Panc1 (cell line): Measurements from ENCODE around the gene MTOR. TPM values are rescaled to one million over a fixed set of nuclear protein-coding genes. Genes with fewer than 3 reads are reported as not detected.

Source experiments
- ATAC-seq: fragments of 200-7000 bp; cut with Tn5 transposase; 2 replicates; pipeline ENCODE4 v1.9.1; 2020; ENCODE audit warnings: mild to moderate bottlenecking, moderate library complexity
- BruUV-seq: library from RNA; stranded (reverse); fragments of 400-500 nt; replicated peaks from 2 replicates; lab custom pipeline; 2021; lab: Mats Ljungman, UMichigan
- CTCF ChIA-PET: fragments of 300-600 bp; sonication (Branson Sonifier 250); formaldehyde crosslinking; loops from one replicate; lab custom pipeline; 2022; ENCODE audit warnings: antibody characterized with exemption; lab: Charles Lee
- POLR2A ChIA-PET: fragments of 300-600 bp; sonication (Branson Sonifier 250); formaldehyde crosslinking; loops from one replicate; lab custom pipeline; 2022; ENCODE audit warnings: antibody characterized with exemption; lab: Charles Lee
- DNase-seq: peaks from one replicate; pipeline ENCODE4 v3.0.0-alpha.2; 2010; ENCODE audit warnings: low read depth, low spot score
- H3K27ac ChIP-seq: 2 replicates; pipeline ENCODE4 v1.5.1; 2011; ENCODE audit warnings: mild to moderate bottlenecking, low read length, inconsistent platforms
- H3K27me3 ChIP-seq: fragments of 200-500 bp; sonication (Bioruptor generic); 2 replicates; pipeline ENCODE4 v1.6.0; 2014; ENCODE audit warnings: low read length, inconsistent platforms; ENCODE audit not compliant: control insufficient read depth, insufficient read depth
- H3K36me3 ChIP-seq: fragments of 200-500 bp; sonication (Bioruptor generic); 2 replicates; pipeline ENCODE4 v1.5.1; 2014; ENCODE audit warnings: inconsistent platforms, mild to moderate bottlenecking, low read length, moderate library complexity; ENCODE audit not compliant: control insufficient read depth, insufficient read depth
- H3K4me1 ChIP-seq: 2 replicates; pipeline ENCODE4 v1.5.1; 2011; ENCODE audit warnings: inconsistent platforms, mild to moderate bottlenecking, low read length, moderate library complexity; ENCODE audit not compliant: control insufficient read depth, insufficient read depth
- H3K4me3 ChIP-seq, 2 experiments: 2 replicates each; pipeline ENCODE4 v1.5.1; 2011 to 2012; ENCODE audit warnings: low read depth in 2 of 2, low read length in 2 of 2, mild to moderate bottlenecking in 2 of 2, inconsistent platforms in 1 of 2, moderate library complexity in 1 of 2
- H3K9me3 ChIP-seq: fragments of 200-500 bp; sonication (Bioruptor generic); 2 replicates; pipeline ENCODE4 v1.5.1; 2014; ENCODE audit warnings: low read depth, mild to moderate bottlenecking, inconsistent platforms, low read length, moderate library complexity; ENCODE audit not compliant: control insufficient read depth, insufficient read depth
- POLR2AphosphoS5 ChIP-seq: IDR thresholded peaks from 2 replicates; pipeline ENCODE4 v1.6.1; 2012; ENCODE audit warnings: mild to moderate bottlenecking, low read depth, low read length, moderate library complexity
- SIN3A ChIP-seq: IDR thresholded peaks from 2 replicates; pipeline ENCODE4 v1.6.1; 2012; ENCODE audit warnings: low read depth, mild to moderate bottlenecking, low read length, moderate library complexity, borderline replicate concordance; ENCODE audit not compliant: insufficient read depth
- TCF7L2 ChIP-seq: IDR thresholded peaks from 2 replicates; pipeline ENCODE4 v1.6.1; 2011; ENCODE audit warnings: mild to moderate bottlenecking, low read depth, low read length, inconsistent platforms
- in situ Hi-C: cut with HindIII; loops from 2 replicates; pipeline ENCODE4 v1.10.0; 2016; ENCODE audit warnings: low sequenced_read_pairs, low pct_unique_long_range_greater_than_20kb
- intact Hi-C: fragments of 100-400 bp; cut with micrococcal nuclease; formaldehyde crosslinking; loops from one replicate; pipeline ENCODE4 v1.10.0; 2022; ENCODE audit not compliant: unreplicated experiment
- total RNA-seq: library from RNA; stranded (reverse); gene quantifications from one replicate; pipeline ENCODE4 v1.2.1, GENCODE V29; 2021; ENCODE audit not compliant: unreplicated experiment
- TF ChIP-seq, protein P1 (sequence below), 2 experiments: IDR thresholded peaks; 2 replicates each; pipeline ENCODE4 v1.6.1; 2011 to 2012; ENCODE audit warnings: low read depth in 2 of 2, control low read depth in 1 of 2, low read length in 1 of 2, mild to moderate bottlenecking in 1 of 2, moderate library complexity in 1 of 2; ENCODE audit not compliant: insufficient read depth in 1 of 2
- TF ChIP-seq, protein P2 (sequence below): fragments of 450-650 bp; IDR thresholded peaks from 2 replicates; pipeline ENCODE4 v1.5.1; 2017; ENCODE audit warnings: mild to moderate bottlenecking

The MTOR gene
- total RNA-seq, 1 experiment from 2014 or later = 71.2 TPM

DNA sequence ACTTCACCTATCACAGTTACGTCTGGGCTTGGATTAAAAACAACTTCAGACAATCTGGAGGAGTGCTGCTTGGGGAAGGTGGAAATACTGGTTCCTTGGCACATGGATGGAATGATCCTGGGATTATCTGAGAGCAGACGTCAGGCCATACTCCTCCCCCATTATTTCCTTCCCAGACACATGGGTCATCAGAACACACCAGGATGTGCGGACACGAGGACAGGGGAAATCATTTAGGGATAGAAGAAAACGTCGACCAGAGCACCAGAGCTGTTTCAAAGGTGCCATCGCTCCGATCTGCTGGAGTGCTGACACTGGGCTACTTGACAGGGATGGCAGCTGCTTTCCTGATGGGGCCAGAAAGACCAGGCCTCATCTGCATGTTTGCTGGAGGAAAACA, 105.0 kb downstream of the MTOR start:
- no peak for ATAC-seq
- Histone ChIP-seq H3K4me3 (no peak overlapping the region), H3K27ac (peak overlapping the region; percentile 35; the same call in 1 of the 2 replicates), H3K4me1 (0 out of 2 replicates have a peak, but pooled peaks cover 3% of the 10 kb centered on the region), H3K27me3 (no peaks in the 10 kb centered on the region), H3K9me3 (no peaks in the 10 kb centered on the region), H3K36me3 (peaks cover 4% of the 10 kb centered on the region)
- DNase-seq = no peak
- ChIA-PET POLR2A (no interaction called here), CTCF (no interaction called here)
- in situ Hi-C loops (no loop called here), intact Hi-C loops (no loop called here)
- no peak for TF ChIP-seq SIN3A
- TF ChIP-seq, protein P1, sequence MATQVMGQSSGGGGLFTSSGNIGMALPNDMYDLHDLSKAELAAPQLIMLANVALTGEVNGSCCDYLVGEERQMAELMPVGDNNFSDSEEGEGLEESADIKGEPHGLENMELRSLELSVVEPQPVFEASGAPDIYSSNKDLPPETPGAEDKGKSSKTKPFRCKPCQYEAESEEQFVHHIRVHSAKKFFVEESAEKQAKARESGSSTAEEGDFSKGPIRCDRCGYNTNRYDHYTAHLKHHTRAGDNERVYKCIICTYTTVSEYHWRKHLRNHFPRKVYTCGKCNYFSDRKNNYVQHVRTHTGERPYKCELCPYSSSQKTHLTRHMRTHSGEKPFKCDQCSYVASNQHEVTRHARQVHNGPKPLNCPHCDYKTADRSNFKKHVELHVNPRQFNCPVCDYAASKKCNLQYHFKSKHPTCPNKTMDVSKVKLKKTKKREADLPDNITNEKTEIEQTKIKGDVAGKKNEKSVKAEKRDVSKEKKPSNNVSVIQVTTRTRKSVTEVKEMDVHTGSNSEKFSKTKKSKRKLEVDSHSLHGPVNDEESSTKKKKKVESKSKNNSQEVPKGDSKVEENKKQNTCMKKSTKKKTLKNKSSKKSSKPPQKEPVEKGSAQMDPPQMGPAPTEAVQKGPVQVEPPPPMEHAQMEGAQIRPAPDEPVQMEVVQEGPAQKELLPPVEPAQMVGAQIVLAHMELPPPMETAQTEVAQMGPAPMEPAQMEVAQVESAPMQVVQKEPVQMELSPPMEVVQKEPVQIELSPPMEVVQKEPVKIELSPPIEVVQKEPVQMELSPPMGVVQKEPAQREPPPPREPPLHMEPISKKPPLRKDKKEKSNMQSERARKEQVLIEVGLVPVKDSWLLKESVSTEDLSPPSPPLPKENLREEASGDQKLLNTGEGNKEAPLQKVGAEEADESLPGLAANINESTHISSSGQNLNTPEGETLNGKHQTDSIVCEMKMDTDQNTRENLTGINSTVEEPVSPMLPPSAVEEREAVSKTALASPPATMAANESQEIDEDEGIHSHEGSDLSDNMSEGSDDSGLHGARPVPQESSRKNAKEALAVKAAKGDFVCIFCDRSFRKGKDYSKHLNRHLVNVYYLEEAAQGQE (IDR thresholded peaks at IDR 0.05; ENCODE audit: insufficient read depth in 1 of 2, low read depth in 2 of 2, low read length in 1 of 2) = no peak
- TF ChIP-seq, protein P2, sequence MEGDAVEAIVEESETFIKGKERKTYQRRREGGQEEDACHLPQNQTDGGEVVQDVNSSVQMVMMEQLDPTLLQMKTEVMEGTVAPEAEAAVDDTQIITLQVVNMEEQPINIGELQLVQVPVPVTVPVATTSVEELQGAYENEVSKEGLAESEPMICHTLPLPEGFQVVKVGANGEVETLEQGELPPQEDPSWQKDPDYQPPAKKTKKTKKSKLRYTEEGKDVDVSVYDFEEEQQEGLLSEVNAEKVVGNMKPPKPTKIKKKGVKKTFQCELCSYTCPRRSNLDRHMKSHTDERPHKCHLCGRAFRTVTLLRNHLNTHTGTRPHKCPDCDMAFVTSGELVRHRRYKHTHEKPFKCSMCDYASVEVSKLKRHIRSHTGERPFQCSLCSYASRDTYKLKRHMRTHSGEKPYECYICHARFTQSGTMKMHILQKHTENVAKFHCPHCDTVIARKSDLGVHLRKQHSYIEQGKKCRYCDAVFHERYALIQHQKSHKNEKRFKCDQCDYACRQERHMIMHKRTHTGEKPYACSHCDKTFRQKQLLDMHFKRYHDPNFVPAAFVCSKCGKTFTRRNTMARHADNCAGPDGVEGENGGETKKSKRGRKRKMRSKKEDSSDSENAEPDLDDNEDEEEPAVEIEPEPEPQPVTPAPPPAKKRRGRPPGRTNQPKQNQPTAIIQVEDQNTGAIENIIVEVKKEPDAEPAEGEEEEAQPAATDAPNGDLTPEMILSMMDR = no peak
- no peak for TF ChIP-seq POLR2AphosphoS5
- no TSS peak for BruUV-seq

DNA sequence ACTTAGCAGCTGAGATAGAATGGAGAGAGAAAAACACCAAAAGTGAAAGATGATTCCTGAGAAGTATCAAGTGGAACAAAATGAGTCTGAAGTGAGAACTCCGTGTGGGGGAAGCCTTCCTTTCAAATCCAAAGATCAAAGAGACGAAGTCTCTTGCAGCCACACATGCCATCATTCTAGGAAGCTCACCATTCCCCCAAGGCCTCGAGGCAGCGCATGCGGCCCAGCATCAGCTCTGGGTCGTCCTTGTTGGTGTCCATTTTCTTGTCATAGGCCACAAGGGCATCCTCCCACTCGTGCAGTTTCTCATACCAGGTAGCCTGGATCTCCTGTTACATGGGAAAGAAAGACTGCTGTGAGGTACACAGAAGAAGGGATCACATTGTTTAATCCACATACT, 105.4 kb downstream of the MTOR start:
- intact Hi-C loops = no loop called here
- no TSS peak for BruUV-seq
- no peak for TF ChIP-seq SIN3A
- no peak for TF ChIP-seq TCF7L2
- TF ChIP-seq, protein P1 (IDR thresholded peaks at IDR 0.05; ENCODE audit: insufficient read depth in 1 of 2, low read depth in 2 of 2, low read length in 1 of 2) = no peak
- TF ChIP-seq, protein P2 = no peak
- TF ChIP-seq POLR2AphosphoS5 = no peak
- H3K27ac ChIP-seq = peak overlapping the region; percentile 9; the same call in 1 of the 2 replicates
- H3K9me3 ChIP-seq = no peaks in the 10 kb centered on the region
- H3K4me1 ChIP-seq = 0 out of 2 replicates have a peak, but pooled peaks cover 3% of the 10 kb centered on the region
- ChIA-PET CTCF (no interaction called here), POLR2A (no interaction called here)
- in situ Hi-C loops = no loop called here
- DNase-seq = no peak
- no peak overlapping the region for H3K4me3 ChIP-seq
- ATAC-seq = no peak
- peaks cover 4% of the 10 kb centered on the region for H3K36me3 ChIP-seq
- H3K27me3 ChIP-seq = no peaks in the 10 kb centered on the region
